ENCODE data around the gene TESPA1.

TESPA1 gene

GRCh38 chr12:54984658-54985376, at the start of gene TESPA1:
TESPA1 (minus strand) TSS chr12:54984762; CDS start chr12:54974562, 10,200 bp downstream.
- TF ChIP-seq CTCF (IDR thresholded peaks at IDR 0.05) = no peak

- no peak for TF ChIP-seq CTCF (IDR thresholded peaks at IDR 0.05)
Observed at GRCh38 chr12:55034218-55034617, 49.7 kb upstream of the TESPA1 start.

GRCh38 chr12:55025508-55025907, 40.9 kb upstream of the TESPA1 start:
- TF ChIP-seq CTCF (IDR thresholded peaks at IDR 0.05) = no peak

GRCh38 chr12:55024575-55024974, 40.0 kb upstream of the TESPA1 start:
- no peak for TF ChIP-seq CTCF (IDR thresholded peaks at IDR 0.05)

- TF ChIP-seq CTCF (IDR thresholded peaks at IDR 0.05) = no peak
Observed at GRCh38 chr12:55019784-55020183, 35.2 kb upstream of the TESPA1 start, which contains the start of gene NEUROD4. NEUROD4 (plus strand) TSS chr12:55019974; CDS start chr12:55026440, 6,466 bp downstream.

- no peak for TF ChIP-seq CTCF (IDR thresholded peaks at IDR 0.05)
Observed at GRCh38 chr12:55017416-55017925, 32.9 kb upstream of the TESPA1 start.

- no peak for TF ChIP-seq CTCF (IDR thresholded peaks at IDR 0.05)
Observed at GRCh38 chr12:55008944-55009585, 24.5 kb upstream of the TESPA1 start.
